Natural killer cell (primary cell): ENCODE measurements around the gene TGFBR3. TPM values are rescaled to one million over a fixed set of nuclear protein-coding genes. Genes with fewer than 3 reads are reported as not detected.
"Not testable (repeated sequence)": the region's sequence is repeated elsewhere in the genome, so short reads cannot be mapped to it uniquely, and the experiment has no call there.

Experiments
- ATAC-seq, 3 donors: fragments of 150-1000 bp in 2 of 3; fragments of 200-7000 bp in 1 of 3; cut with Tn5 transposase; 1 replicate in 1 of 3; 2 replicates in 2 of 3; pipeline ENCODE4 v1.10.0; 2021; ENCODE audit warnings: mild to moderate bottlenecking in 2 of 3, moderate library complexity in 2 of 3
- DNase-seq, 2 donors: peaks; one replicate each; pipeline versions ENCODE4 v3.0.0 to v3.0.0-alpha.2; 2013 to 2021; ENCODE audit warnings: mixed read lengths in 1 of 2
- H3K27ac ChIP-seq: one replicate; pipeline ENCODE4 v1.5.1; 2013; ENCODE audit warnings: mild to moderate bottlenecking, low read length
- H3K27me3 ChIP-seq: one replicate; pipeline ENCODE4 v1.6.1; 2013; ENCODE audit warnings: low read length; ENCODE audit not compliant: control insufficient read depth, insufficient read depth
- H3K36me3 ChIP-seq: one replicate; pipeline ENCODE4 v1.6.1; 2013; ENCODE audit warnings: low read length; ENCODE audit not compliant: control insufficient read depth, insufficient read depth
- H3K4me1 ChIP-seq: one replicate; pipeline ENCODE4 v1.6.1; 2013; ENCODE audit warnings: low read length; ENCODE audit not compliant: control insufficient read depth, insufficient read depth
- H3K4me3 ChIP-seq: one replicate; pipeline ENCODE4 v1.5.1; 2013; ENCODE audit warnings: low read length
- H3K9me3 ChIP-seq: one replicate; pipeline ENCODE4 v1.6.1; 2013; ENCODE audit warnings: low read length; ENCODE audit not compliant: control insufficient read depth, insufficient read depth
- H3K27ac Mint-ChIP-seq, 2 donors: one replicate each; pipeline ENCODE4 v1.8.0; 2022; ENCODE audit warnings: mild to moderate bottlenecking in 2 of 2, mixed read lengths in 2 of 2, moderate library complexity in 1 of 2
- H3K27me3 Mint-ChIP-seq, 2 donors: one replicate each; pipeline ENCODE4 v1.8.0; 2022; ENCODE audit warnings: low read depth in 2 of 2, mixed read lengths in 2 of 2
- H3K36me3 Mint-ChIP-seq: one replicate; pipeline ENCODE4 v1.8.0; 2022; ENCODE audit warnings: mixed read lengths
- H3K4me1 Mint-ChIP-seq, 2 donors: one replicate each; pipeline ENCODE4 v1.8.0; 2022; ENCODE audit warnings: mixed read lengths in 2 of 2
- H3K4me3 Mint-ChIP-seq: one replicate; pipeline ENCODE4 v1.8.0; 2022; ENCODE audit warnings: mild to moderate bottlenecking, moderate library complexity, mixed read lengths
- H3K9me3 Mint-ChIP-seq, 2 donors: one replicate each; pipeline ENCODE4 v1.8.0; 2022; ENCODE audit warnings: mixed read lengths in 2 of 2
- CTCF ChIP-seq: fragments of 200-600 bp; IDR thresholded peaks from one replicate; pipeline ENCODE4 v1.8.0; 2022; ENCODE audit warnings: antibody characterized with exemption
- WGBS: methylation state at CpG from one replicate; pipeline ENCODE4 v1.1.7; 2013; ENCODE audit warnings: missing lambda C conversion rate; ENCODE audit not compliant: insufficient coverage; 5-methylcytosine and 5-hydroxymethylcytosine counted together
- intact Hi-C: fragments of 100-400 bp; cut with micrococcal nuclease; formaldehyde crosslinking; loops from one replicate; pipeline ENCODE4 v1.14.2; 2022
- total RNA-seq, 4 donors: library from RNA; stranded (reverse); fragments of 120-200 nt in 1 of 4; gene quantifications; one replicate each; pipeline versions ENCODE4 v1.2.3 to v1.2.4, GENCODE V29; 2013 to 2022

Gene TGFBR3
- total RNA-seq, 3 donors from 2014 or later (not counting 1 experiment from before 2014, with no cell fraction given): 225 to 274 (median 243) TPM

DNA sequence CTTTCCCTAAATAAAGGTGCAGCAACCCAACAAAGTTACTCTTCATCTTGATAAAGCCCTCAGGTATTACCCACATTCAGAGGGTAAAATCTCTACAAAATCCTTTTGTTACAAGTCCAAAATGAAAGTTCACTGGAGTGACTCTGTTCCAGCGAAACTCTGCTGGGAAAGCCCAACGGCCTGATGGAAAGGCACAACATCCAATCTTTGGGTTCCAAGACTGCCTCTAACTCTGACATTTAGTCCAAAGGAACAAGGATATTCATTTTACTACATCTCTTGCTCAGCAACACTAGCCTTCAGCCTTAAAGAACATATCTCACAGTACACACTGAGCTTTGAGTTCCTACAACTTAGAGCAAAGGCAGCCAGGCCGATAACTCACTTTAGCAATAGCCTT, 42.1 kb downstream of the TGFBR3 start:
- no peaks in the 10 kb centered on the region for H3K9me3 ChIP-seq
- peaks cover 44% of the 10 kb centered on the region for H3K4me1 ChIP-seq
- DNase-seq: no peak
- WGBS: 98% methylated on average over 3 of the region's 3 CpGs
- TF ChIP-seq CTCF: no peak
- no peaks in the 10 kb centered on the region for H3K9me3 Mint-ChIP-seq
- intact Hi-C loops: no loop called here
- H3K27ac Mint-ChIP-seq: peak overlapping the region; percentile 69 to 89
- no peaks in the 10 kb centered on the region for H3K27me3 Mint-ChIP-seq
- H3K27ac ChIP-seq: no peak overlapping the region
- H3K4me3 Mint-ChIP-seq: peak overlapping the region; percentile 71
- H3K4me1 Mint-ChIP-seq: peaks cover 77 to 86% of the 10 kb centered on the region in 2 donors
- H3K4me3 ChIP-seq: no peak overlapping the region
- H3K36me3 Mint-ChIP-seq: no peaks in the 10 kb centered on the region
- H3K27me3 ChIP-seq: no peaks in the 10 kb centered on the region
- ATAC-seq: no peak
- H3K36me3 ChIP-seq: no peaks in the 10 kb centered on the region

DNA sequence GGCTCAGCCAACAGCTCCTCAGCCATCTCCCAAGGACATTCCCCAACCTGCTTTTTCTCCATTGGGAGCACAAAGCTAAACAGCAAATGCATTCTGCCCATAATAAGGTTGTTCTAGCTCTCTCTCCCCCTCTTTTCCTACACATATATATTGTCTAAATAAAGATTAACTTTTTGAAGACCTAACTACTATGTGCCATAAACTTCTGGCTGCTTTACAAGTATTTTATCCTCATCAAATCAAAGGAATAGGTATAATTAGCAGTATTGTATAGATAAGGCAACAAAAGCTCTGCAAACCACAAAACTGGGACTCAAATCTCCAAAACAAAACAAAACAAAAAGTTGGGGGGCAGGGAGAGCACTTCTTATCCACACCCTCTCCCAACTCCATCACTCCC, 43.4 kb downstream of the TGFBR3 start:
- intact Hi-C loops: no loop called here
- ATAC-seq: no peak
- DNase-seq: no peak
- no peaks in the 10 kb centered on the region for H3K27me3 ChIP-seq
- no peak overlapping the region for H3K27ac ChIP-seq
- no peaks in the 10 kb centered on the region for H3K36me3 ChIP-seq
- TF ChIP-seq CTCF: no peak
- Mint-ChIP-seq H3K9me3 (no peaks in the 10 kb centered on the region), H3K36me3 (no peaks in the 10 kb centered on the region), H3K4me1 (peaks cover 74 to 82% of the 10 kb centered on the region in 2 donors), H3K27me3 (no peaks in the 10 kb centered on the region), H3K27ac (peak overlapping the region; percentile 69 to 89), H3K4me3 (peak overlapping the region; percentile 61)
- H3K4me3 ChIP-seq: no peak overlapping the region
- H3K4me1 ChIP-seq: peaks cover 40% of the 10 kb centered on the region
- H3K9me3 ChIP-seq: no peaks in the 10 kb centered on the region

DNA sequence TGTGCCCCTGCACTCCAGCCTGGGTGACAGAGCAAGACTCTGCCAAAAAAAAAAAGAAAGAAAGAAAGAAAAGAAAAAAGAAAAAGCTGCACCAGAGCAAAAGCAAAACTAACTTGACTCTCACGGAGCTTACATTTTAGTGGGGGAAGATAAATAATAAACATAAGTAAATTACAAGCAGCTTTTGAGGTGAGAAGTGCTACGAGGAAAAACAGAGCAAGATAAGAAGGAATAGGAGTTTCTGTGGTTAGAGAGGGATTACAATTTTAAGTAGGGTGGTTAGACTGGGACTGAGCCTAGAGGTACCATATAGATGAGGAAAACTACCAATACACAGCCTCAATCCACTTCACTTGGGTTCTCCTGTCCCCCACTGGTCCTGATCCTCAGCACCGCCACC, 43.9 kb downstream of the TGFBR3 start:
- WGBS: 78% methylated on average over 3 of the region's 3 CpGs
- DNase-seq: no peak
- peaks cover 72 to 78% of the 10 kb centered on the region in 2 donors for H3K4me1 Mint-ChIP-seq

GRCh38 chr1:91840276-91840675, 45.7 kb downstream of the TGFBR3 start:
- DNase-seq, H3K27ac Mint-ChIP-seq, H3K9me3 Mint-ChIP-seq, H3K27me3 Mint-ChIP-seq, H3K27ac ChIP-seq, H3K36me3 Mint-ChIP-seq, H3K4me3 Mint-ChIP-seq, ATAC-seq, H3K4me3 ChIP-seq, H3K9me3 ChIP-seq, H3K36me3 ChIP-seq, intact Hi-C loops, H3K27me3 ChIP-seq: not testable (repeated sequence)
- peaks cover 62 to 66% of the 10 kb centered on the region in 2 donors for H3K4me1 Mint-ChIP-seq
- peaks cover 26% of the 10 kb centered on the region for H3K4me1 ChIP-seq

More for the DNA sequence above, 43.9 kb downstream of the TGFBR3 start:
- peak in 1 of 3 donors; percentile 20 for ATAC-seq
- Histone ChIP-seq H3K4me3 (no peak overlapping the region), H3K36me3 (no peaks in the 10 kb centered on the region), H3K9me3 (no peaks in the 10 kb centered on the region), H3K27ac (peak overlapping the region; percentile 16), H3K27me3 (no peaks in the 10 kb centered on the region), H3K4me1 (peaks cover 39% of the 10 kb centered on the region)
- H3K4me3 Mint-ChIP-seq: peak overlapping the region; percentile 61
- intact Hi-C loops: no loop called here
- no peak for TF ChIP-seq CTCF
- no peaks in the 10 kb centered on the region for H3K36me3 Mint-ChIP-seq
- H3K27ac Mint-ChIP-seq: peak overlapping the region; percentile 69 to 89
- no peaks in the 10 kb centered on the region for H3K27me3 Mint-ChIP-seq
- no peaks in the 10 kb centered on the region for H3K9me3 Mint-ChIP-seq
